Neuronal stem cell (in vitro differentiated cells): Measurements from ENCODE around the gene ADRA1B.

Experiments
- DNase-seq: peaks from one replicate; pipeline ENCODE4 v3.0.0-alpha.2; 2013; ENCODE audit warnings: low spot score
- H2AFZ ChIP-seq: one replicate; pipeline ENCODE4 v1.6.1; 2013; ENCODE audit warnings: mild to moderate bottlenecking, low read length, inconsistent platforms
- H2AK5ac ChIP-seq: 2 replicates; pipeline ENCODE4 v1.6.1; 2013; ENCODE audit warnings: low read depth, mild to moderate bottlenecking, inconsistent platforms, low read length, moderate library complexity, mixed read lengths
- H2BK120ac ChIP-seq: 2 replicates; pipeline ENCODE4 v1.6.1; 2013; ENCODE audit warnings: low read depth, mild to moderate bottlenecking, inconsistent platforms, low read length, moderate library complexity, mixed read lengths
- H2BK12ac ChIP-seq: one replicate; pipeline ENCODE4 v1.6.1; 2013; ENCODE audit warnings: low read length, inconsistent platforms
- H2BK15ac ChIP-seq: 2 replicates; pipeline ENCODE4 v1.6.1; 2013; ENCODE audit warnings: mild to moderate bottlenecking, low read length, inconsistent platforms, mixed read lengths
- H2BK5ac ChIP-seq: one replicate; pipeline ENCODE4 v1.6.1; 2013; ENCODE audit warnings: inconsistent platforms, mild to moderate bottlenecking, low read length, moderate library complexity
- H3K14ac ChIP-seq: one replicate; pipeline ENCODE4 v1.6.1; 2013; ENCODE audit warnings: low read length, inconsistent platforms
- H3K18ac ChIP-seq: 2 replicates; pipeline ENCODE4 v1.6.1; 2013; ENCODE audit warnings: low read length, inconsistent platforms
- H3K23ac ChIP-seq: 2 replicates; pipeline ENCODE4 v1.6.1; 2013; ENCODE audit warnings: low read depth, mild to moderate bottlenecking, mixed read lengths, low read length, inconsistent platforms; ENCODE audit not compliant: poor library complexity
- H3K27ac ChIP-seq: replicated peaks from 3 replicates; pipeline ENCODE4 v1.5.1; 2013; ENCODE audit warnings: low read length, inconsistent platforms
- H3K27me3 ChIP-seq, 3 experiments: 2 replicates each; pipeline ENCODE4 v1.6.1; 2013; ENCODE audit warnings: low read length in 3 of 3, mild to moderate bottlenecking in 2 of 3, inconsistent platforms in 1 of 3, low read depth in 1 of 3, mixed read lengths in 1 of 3, moderate library complexity in 1 of 3; ENCODE audit not compliant: control insufficient read depth in 3 of 3, insufficient read depth in 3 of 3
- H3K36me3 ChIP-seq, 2 donors: replicated peaks in 1 of 2; 2 replicates each; pipeline ENCODE4 v1.6.1; 2013; ENCODE audit warnings: low read length in 2 of 2; ENCODE audit not compliant: control insufficient read depth in 2 of 2, insufficient read depth in 2 of 2
- H3K4ac ChIP-seq: 2 replicates; pipeline ENCODE4 v1.6.1; 2013; ENCODE audit warnings: inconsistent platforms, mild to moderate bottlenecking, low read length, moderate library complexity
- H3K4me1 ChIP-seq, 2 donors: 1 replicate in 1 of 2; 2 replicates in 1 of 2; pipeline ENCODE4 v1.6.1; 2013; ENCODE audit warnings: low read length in 2 of 2, low read depth in 1 of 2; ENCODE audit not compliant: control insufficient read depth in 2 of 2, insufficient read depth in 1 of 2
- H3K4me2 ChIP-seq: one replicate; pipeline ENCODE4 v1.6.1; 2013; ENCODE audit warnings: mild to moderate bottlenecking, low read length, inconsistent platforms; ENCODE audit not compliant: insufficient read depth, poor library complexity, severe bottlenecking
- H3K4me3 ChIP-seq, 2 donors: 2 replicates each; pipeline ENCODE4 v1.5.1; 2013; ENCODE audit warnings: low read length in 2 of 2, mild to moderate bottlenecking in 2 of 2, inconsistent platforms in 1 of 2, moderate library complexity in 1 of 2
- H3K79me1 ChIP-seq: one replicate; pipeline ENCODE4 v1.6.1; 2013; ENCODE audit warnings: low read depth, mild to moderate bottlenecking, inconsistent platforms, low read length, moderate library complexity
- H3K9ac ChIP-seq: one replicate; pipeline ENCODE4 v1.6.1; 2013; ENCODE audit warnings: mild to moderate bottlenecking, low read depth, low read length, inconsistent platforms; ENCODE audit not compliant: poor library complexity
- H3K9me3 ChIP-seq, 2 donors: replicated peaks in 1 of 2; 2 replicates each; pipeline versions ENCODE3 to v1.6.1; 2013; ENCODE audit warnings: low read length in 2 of 2, mild to moderate bottlenecking in 2 of 2, inconsistent platforms in 1 of 2, low read depth in 1 of 2, mixed read lengths in 1 of 2, moderate library complexity in 1 of 2; ENCODE audit not compliant: control insufficient read depth in 2 of 2, insufficient read depth in 1 of 2
- H4K8ac ChIP-seq: one replicate; pipeline ENCODE4 v1.6.1; 2013; ENCODE audit warnings: low read depth, mild to moderate bottlenecking, inconsistent platforms, low read length, moderate library complexity
- H4K91ac ChIP-seq: one replicate; pipeline ENCODE4 v1.6.1; 2013; ENCODE audit warnings: low read length, low read depth, mild to moderate bottlenecking, inconsistent platforms; ENCODE audit not compliant: poor library complexity
- WGBS, 2 donors: extraction: QIAGEN DNeasy Blood & Tissue Kit; methylation state at CpG; one replicate each; pipeline ENCODE4 v1.1.7; 2013; ENCODE audit warnings: missing lambda C conversion rate in 2 of 2, mixed read lengths in 1 of 2; ENCODE audit not compliant: insufficient read length in 2 of 2, insufficient replicate concordance in 1 of 2; ENCODE audit errors: extremely low coverage in 2 of 2; 5-methylcytosine and 5-hydroxymethylcytosine counted together

The ADRA1B gene

GRCh38 chr5:159982421-159983173 lies 66.3 kb downstream of the ADRA1B start:
- H2AFZ ChIP-seq: no peak overlapping the region
- H2BK5ac ChIP-seq: no peak overlapping the region
- H2BK120ac ChIP-seq: no peak overlapping the region
- no peak overlapping the region for H2BK15ac ChIP-seq
- no peak overlapping the region for H3K27ac ChIP-seq
- no peaks in the 10 kb centered on the region for H3K9me3 ChIP-seq
- no peak overlapping the region for H3K4me2 ChIP-seq
- H4K8ac ChIP-seq: no peak overlapping the region
- WGBS, 2 donors: no CpG with 5 or more reads among the region's 8 CpGs
- H3K18ac ChIP-seq: no peak overlapping the region
- H4K91ac ChIP-seq: no peak overlapping the region
- H3K27me3 ChIP-seq: peaks cover 0 to 56% (median 14%) of the 10 kb centered on the region in 3 experiments
- no peaks in the 10 kb centered on the region for H3K4me1 ChIP-seq
- no peaks in the 10 kb centered on the region for H3K36me3 ChIP-seq
- H3K14ac ChIP-seq: no peak overlapping the region
- no peak overlapping the region for H3K23ac ChIP-seq
- H2BK12ac ChIP-seq: no peak overlapping the region
- H3K79me1 ChIP-seq: no peaks in the 10 kb centered on the region
- H3K4me3 ChIP-seq: no peak overlapping the region
- DNase-seq: no peak
- no peak overlapping the region for H3K9ac ChIP-seq
- H3K4ac ChIP-seq: peak overlapping the region; percentile 30
- no peak overlapping the region for H2AK5ac ChIP-seq

- Histone ChIP-seq H2AK5ac (no peak overlapping the region), H2BK12ac (no peak overlapping the region), H2AFZ (peak overlapping the region; percentile 70), H3K4ac (no peak overlapping the region), H3K79me1 (no peaks in the 10 kb centered on the region), H3K27me3 (peaks cover 0 to 62% (median 18%) of the 10 kb centered on the region in 3 experiments), H3K36me3 (no peaks in the 10 kb centered on the region), H2BK15ac (no peak overlapping the region), H3K27ac (no peak overlapping the region), H3K4me1 (no peaks in the 10 kb centered on the region), H2BK120ac (no peak overlapping the region), H3K4me3 (peak overlapping the region; percentile 8 to 73), H4K91ac (no peak overlapping the region), H3K9ac (no peak overlapping the region), H3K9me3 (peaks cover 1 to 4% of the 10 kb centered on the region in 2 donors), H3K4me2 (peak overlapping the region; percentile 76), H3K18ac (no peak overlapping the region), H3K14ac (no peak overlapping the region), H4K8ac (no peak overlapping the region), H2BK5ac (no peak overlapping the region), H3K23ac (no peak overlapping the region)
- DNase-seq: peak; percentile 57
- WGBS, 2 donors: no CpG with 5 or more reads among the region's 50 CpGs
Observed at GRCh38 chr5:159987031-159987674, 70.9 kb downstream of the ADRA1B start.

- Histone ChIP-seq H2BK120ac (no peak overlapping the region), H3K4me1 (no peaks in the 10 kb centered on the region), H4K91ac (no peak overlapping the region), H2AK5ac (no peak overlapping the region), H3K14ac (no peak overlapping the region), H2BK12ac (no peak overlapping the region), H2AFZ (no peak overlapping the region), H3K18ac (no peak overlapping the region), H3K27ac (no peak overlapping the region), H3K79me1 (no peaks in the 10 kb centered on the region), H3K9me3 (peaks cover 1 to 4% of the 10 kb centered on the region in 2 donors), H3K27me3 (peaks cover 0 to 49% (median 17%) of the 10 kb centered on the region in 3 experiments), H3K4me3 (no peak overlapping the region), H3K9ac (no peak overlapping the region), H4K8ac (no peak overlapping the region), H3K4ac (no peak overlapping the region), H3K4me2 (no peak overlapping the region), H3K36me3 (no peaks in the 10 kb centered on the region), H2BK5ac (no peak overlapping the region), H3K23ac (no peak overlapping the region), H2BK15ac (no peak overlapping the region)
- DNase-seq: no peak
- WGBS, 2 donors: no CpG with 5 or more reads among the region's 2 CpGs
Observed at GRCh38 chr5:159990506-159990905, 74.2 kb downstream of the ADRA1B start.

- H2AFZ ChIP-seq: no peak overlapping the region
- H3K9me3 ChIP-seq: peaks cover 1 to 4% of the 10 kb centered on the region in 2 donors
- no peak for DNase-seq
- no peaks in the 10 kb centered on the region for H3K4me1 ChIP-seq
- H3K23ac ChIP-seq: no peak overlapping the region
- no peak overlapping the region for H2BK12ac ChIP-seq
- H3K14ac ChIP-seq: no peak overlapping the region
- no peak overlapping the region for H3K4me2 ChIP-seq
- no peak overlapping the region for H2BK5ac ChIP-seq
- no peak overlapping the region for H2AK5ac ChIP-seq
- H3K4me3 ChIP-seq: no peak overlapping the region
- no peak overlapping the region for H2BK120ac ChIP-seq
- H3K27me3 ChIP-seq: peaks cover 0 to 39% (median 3%) of the 10 kb centered on the region in 3 experiments
- H3K9ac ChIP-seq: no peak overlapping the region
- H2BK15ac ChIP-seq: no peak overlapping the region
- H4K8ac ChIP-seq: no peak overlapping the region
- no peak overlapping the region for H3K18ac ChIP-seq
- H3K79me1 ChIP-seq: no peaks in the 10 kb centered on the region
- WGBS, 2 donors: no CpG with 5 or more reads among the region's 1 CpG
- H3K27ac ChIP-seq: no peak overlapping the region
- H3K4ac ChIP-seq: no peak overlapping the region
- H4K91ac ChIP-seq: no peak overlapping the region
- H3K36me3 ChIP-seq: no peaks in the 10 kb centered on the region
Observed at GRCh38 chr5:159992566-159992965, 76.3 kb downstream of the ADRA1B start.
